Mesodermal cell (in vitro differentiated cells): ENCODE data around the gene CORO6.

Source experiments
- H3K27ac ChIP-seq: 2 replicates; pipeline ENCODE4 v1.7.0; 2013; ENCODE audit warnings: mild to moderate bottlenecking, low read depth, low read length, moderate library complexity; ENCODE audit not compliant: severe bottlenecking
- H3K36me3 ChIP-seq: 2 replicates; pipeline ENCODE4 v1.7.1; 2013; ENCODE audit warnings: mild to moderate bottlenecking, low read length, moderate library complexity; ENCODE audit not compliant: control insufficient read depth, insufficient read depth
- H3K4me1 ChIP-seq: one replicate; pipeline ENCODE4 v1.7.1; 2013; ENCODE audit warnings: mild to moderate bottlenecking, low read length; ENCODE audit not compliant: insufficient read depth, control insufficient read depth, poor library complexity, severe bottlenecking
- H3K4me3 ChIP-seq: 2 replicates; pipeline ENCODE4 v1.7.0; 2013; ENCODE audit warnings: low read length, control low read depth, mild to moderate bottlenecking; ENCODE audit not compliant: insufficient read depth, poor library complexity, severe bottlenecking; ENCODE audit errors: extremely low read depth
- H3K9me3 ChIP-seq: 2 replicates; pipeline ENCODE4 v1.7.1; 2013; ENCODE audit warnings: mild to moderate bottlenecking, low read length, moderate library complexity; ENCODE audit not compliant: control insufficient read depth
- WGBS, 2 experiments: methylation state at CpG; one replicate each; pipeline ENCODE4 v1.1.5; 2013; ENCODE audit warnings: missing lambda C conversion rate in 2 of 2; ENCODE audit not compliant: insufficient coverage in 2 of 2; 5-methylcytosine and 5-hydroxymethylcytosine counted together

The CORO6 gene

GRCh38 chr17:29590411-29591145, 32.1 kb downstream of the CORO6 start:
- peak overlapping the region; percentile 41 for H3K4me3 ChIP-seq
- no peak overlapping the region for H3K27ac ChIP-seq
- 24 to 25% methylated on average over 14 to 17 of the region's 30 CpGs for WGBS, 2 experiments
- H3K9me3 ChIP-seq: no peaks in the 10 kb centered on the region
- H3K36me3 ChIP-seq: peaks cover 9% of the 10 kb centered on the region
- H3K4me1 ChIP-seq: peaks cover 53% of the 10 kb centered on the region

- 11 to 24% methylated on average over 23 to 45 of the region's 70 CpGs for WGBS, 2 experiments
- Histone ChIP-seq H3K36me3 (peaks cover 9% of the 10 kb centered on the region), H3K27ac (peak within 1 kb of the TSS; percentile 13), H3K9me3 (no peaks in the 10 kb centered on the region), H3K4me1 (peaks cover 54% of the 10 kb centered on the region), H3K4me3 (peak within 1 kb of the TSS; percentile 84)
These were observed 32.9 kb downstream of the CORO6 start, which contains the start of gene GIT1 for GRCh38 chr17:29589524-29590410. GIT1 (minus strand) TSS chr17:29589648; CDS start chr17:29589378, 270 bp downstream.

GRCh38 chr17:29588562-29589411, 33.9 kb downstream of the CORO6 start:
- WGBS, 2 experiments: 1% methylated on average over 57 to 63 of the region's 72 CpGs
- Histone ChIP-seq H3K36me3 (peaks cover 12% of the 10 kb centered on the region), H3K9me3 (no peaks in the 10 kb centered on the region), H3K4me3 (peak overlapping the region; percentile 84), H3K27ac (peak overlapping the region; percentile 13), H3K4me1 (peaks cover 60% of the 10 kb centered on the region)

- peak overlapping the region; percentile 84 for H3K4me3 ChIP-seq
- WGBS, 2 experiments: 22 to 28% methylated on average over 5 of the region's 8 CpGs
- H3K27ac ChIP-seq: no peak overlapping the region
These were observed 34.6 kb downstream of the CORO6 start for GRCh38 chr17:29588017-29588561.

GRCh38 chr17:29587591-29587990, 35.1 kb downstream of the CORO6 start:
- 76 to 85% methylated on average over 3 to 5 of the region's 6 CpGs for WGBS, 2 experiments
- H3K9me3 ChIP-seq: no peaks in the 10 kb centered on the region
- H3K27ac ChIP-seq: no peak overlapping the region
- peaks cover 22% of the 10 kb centered on the region for H3K36me3 ChIP-seq
- peaks cover 58% of the 10 kb centered on the region for H3K4me1 ChIP-seq
- H3K4me3 ChIP-seq: peak overlapping the region; percentile 84

More at GRCh38 chr17:29588017-29588561, 34.6 kb downstream of the CORO6 start:
- peaks cover 17% of the 10 kb centered on the region for H3K36me3 ChIP-seq
- peaks cover 60% of the 10 kb centered on the region for H3K4me1 ChIP-seq
- H3K9me3 ChIP-seq: no peaks in the 10 kb centered on the region

GRCh38 chr17:29586676-29587469, 35.8 kb downstream of the CORO6 start:
- WGBS, 2 experiments: 94 to 96% methylated on average over 4 to 6 of the region's 9 CpGs
- Histone ChIP-seq H3K4me1 (peaks cover 54% of the 10 kb centered on the region), H3K4me3 (no peak overlapping the region), H3K36me3 (peaks cover 30% of the 10 kb centered on the region), H3K9me3 (no peaks in the 10 kb centered on the region), H3K27ac (no peak overlapping the region)

- WGBS, 2 experiments: 71 to 85% methylated on average over 5 to 8 of the region's 8 CpGs
- H3K36me3 ChIP-seq: peaks cover 43% of the 10 kb centered on the region
- peaks cover 41% of the 10 kb centered on the region for H3K4me1 ChIP-seq
- no peaks in the 10 kb centered on the region for H3K9me3 ChIP-seq
- H3K4me3 ChIP-seq: no peak overlapping the region
- peak overlapping the region; percentile 76 for H3K27ac ChIP-seq
These were observed 37.5 kb downstream of the CORO6 start for GRCh38 chr17:29585080-29585751.

- Histone ChIP-seq H3K27ac (peak overlapping the region; percentile 76), H3K4me1 (peaks cover 36% of the 10 kb centered on the region), H3K36me3 (peaks cover 49% of the 10 kb centered on the region)
These were observed 38.1 kb downstream of the CORO6 start for GRCh38 chr17:29584452-29585079.

More at GRCh38 chr17:29584452-29585079, 38.1 kb downstream of the CORO6 start:
- no peaks in the 10 kb centered on the region for H3K9me3 ChIP-seq
- WGBS, 2 experiments: 59 to 61% methylated on average over 5 of the region's 12 CpGs
- H3K4me3 ChIP-seq: no peak overlapping the region
